ENCODE data around the gene REST. TPM values are rescaled to one million over a fixed set of nuclear protein-coding genes. Genes with fewer than 3 reads are reported as not detected.
A peak's percentile ranks its signal among the peaks of the same experiment; 100 is the strongest.
"Not testable (repeated sequence)": the region's sequence is repeated elsewhere in the genome, so short reads cannot be mapped to it uniquely, and the experiment has no call there.

REST gene
- polyA plus RNA-seq, 3 donors: 6.3 to 71.2 (median 44.2) TPM

GRCh38 chr4:56931924-56932323 lies 24.2 kb downstream of the REST start:
- Mint-ChIP-seq H3K36me3 (peaks cover 45 to 58% of the 10 kb centered on the region in 2 donors), H3K4me3 (no peak overlapping the region), H3K27me3 (ENCODE audit: low read depth in 3 of 3) (no peaks in the 10 kb centered on the region), H3K9me3 (no peaks in the 10 kb centered on the region), H3K4me1 (no peaks in the 10 kb centered on the region), H3K27ac (peak overlapping the region in 1 of 7 donors; percentile 17)
- no peaks in the 10 kb centered on the region for H3K27me3 ChIP-seq (ENCODE audit: control insufficient read depth in 2 of 2, insufficient read depth in 2 of 2, low read length in 2 of 2)
- peaks cover 38 to 85% of the 10 kb centered on the region in 2 donors for H3K36me3 ChIP-seq (replicated peaks in 1 of 2; ENCODE audit: control insufficient read depth in 1 of 2, insufficient read depth in 2 of 2, low read length in 2 of 2)
- DNase-seq: no peak
- H4K20me1 ChIP-seq (ENCODE audit: insufficient read depth, low read length): no peaks in the 10 kb centered on the region
- no peak for TF ChIP-seq CTCF (IDR thresholded peaks at IDR 0.05)
- no peaks in the 10 kb centered on the region for H3K4me1 ChIP-seq (ENCODE audit: control insufficient read depth in 1 of 2, insufficient read depth in 2 of 2, low read length in 2 of 2)
- peak overlapping the region in 1 of 2 donors; percentile 29 for H3K27ac ChIP-seq (ENCODE audit: low read depth in 1 of 2, low read length in 2 of 2)
- peaks cover 4% of the 10 kb centered on the region for H3K79me2 ChIP-seq (ENCODE audit: insufficient read depth, low read length)
- H2AFZ ChIP-seq (ENCODE audit: insufficient read depth, low read depth, low read length, poor library complexity, severe bottlenecking): no peak overlapping the region
- intact Hi-C loops (cut with micrococcal nuclease): no loop called here
- no peaks in the 10 kb centered on the region for H3K9me3 ChIP-seq (replicated peaks in 1 of 2; ENCODE audit: control insufficient read depth in 1 of 2, insufficient read depth in 1 of 2, low read length in 2 of 2)
- H3K4me2 ChIP-seq (replicated peaks; ENCODE audit: extremely low read depth, low read length, poor library complexity, severe bottlenecking): no peak overlapping the region
- H3K4me3 ChIP-seq (replicated peaks in 1 of 3; ENCODE audit: low read depth in 2 of 3, low read length in 3 of 3): no peak overlapping the region
- WGBS (ENCODE audit: insufficient coverage): 100% methylated on average over 3 of the region's 4 CpGs
- no peak overlapping the region for H3K9ac ChIP-seq (ENCODE audit: insufficient read depth, low read length, poor library complexity, severe bottlenecking)

- Mint-ChIP-seq H3K4me1 (no peaks in the 10 kb centered on the region), H3K4me3 (no peak overlapping the region)
- H3K4me2 ChIP-seq (replicated peaks; ENCODE audit: extremely low read depth, low read length, poor library complexity, severe bottlenecking): no peak overlapping the region
Measured at GRCh38 chr4:56937262-56937661, 29.6 kb downstream of the REST start.

GRCh38 chr4:56939826-56940225 lies 32.1 kb downstream of the REST start:
- H4K20me1 ChIP-seq (ENCODE audit: insufficient read depth, low read length); H3K4me1 Mint-ChIP-seq; H3K4me3 ChIP-seq (replicated peaks in 1 of 3; ENCODE audit: low read depth in 2 of 3, low read length in 3 of 3); H3K27me3 Mint-ChIP-seq (ENCODE audit: low read depth in 3 of 3); H2AFZ ChIP-seq (ENCODE audit: insufficient read depth, low read depth, low read length, poor library complexity, severe bottlenecking); H3K27me3 ChIP-seq (ENCODE audit: control insufficient read depth in 2 of 2, insufficient read depth in 2 of 2, low read length in 2 of 2); H3K27ac Mint-ChIP-seq; intact Hi-C loops (cut with micrococcal nuclease); H3K4me1 ChIP-seq (ENCODE audit: control insufficient read depth in 1 of 2, insufficient read depth in 2 of 2, low read length in 2 of 2); H3K79me2 ChIP-seq (ENCODE audit: insufficient read depth, low read length); DNase-seq; H3K27ac ChIP-seq (ENCODE audit: low read depth in 1 of 2, low read length in 2 of 2); H3K9ac ChIP-seq (ENCODE audit: insufficient read depth, low read length, poor library complexity, severe bottlenecking); H3K4me2 ChIP-seq (replicated peaks; ENCODE audit: extremely low read depth, low read length, poor library complexity, severe bottlenecking); H3K4me3 Mint-ChIP-seq; H3K9me3 Mint-ChIP-seq; H3K9me3 ChIP-seq (replicated peaks in 1 of 2; ENCODE audit: control insufficient read depth in 1 of 2, insufficient read depth in 1 of 2, low read length in 2 of 2): not testable (repeated sequence)
- peaks cover 19 to 38% of the 10 kb centered on the region in 2 donors for H3K36me3 Mint-ChIP-seq
- H3K36me3 ChIP-seq (replicated peaks in 1 of 2; ENCODE audit: control insufficient read depth in 1 of 2, insufficient read depth in 2 of 2, low read length in 2 of 2): peaks cover 4 to 40% of the 10 kb centered on the region in 2 donors
- WGBS (ENCODE audit: insufficient coverage): 98% methylated on average over 10 of the region's 14 CpGs

More at GRCh38 chr4:56937262-56937661, 29.6 kb downstream of the REST start:
- peaks cover 0 to 2% (median 0%) of the 10 kb centered on the region in 7 donors for H3K9me3 Mint-ChIP-seq
- no peak for DNase-seq
- Histone ChIP-seq H2AFZ (ENCODE audit: insufficient read depth, low read depth, low read length, poor library complexity, severe bottlenecking) (no peak overlapping the region), H3K4me3 (replicated peaks in 1 of 3; ENCODE audit: low read depth in 2 of 3, low read length in 3 of 3) (no peak overlapping the region), H3K4me1 (ENCODE audit: control insufficient read depth in 1 of 2, insufficient read depth in 2 of 2, low read length in 2 of 2) (no peaks in the 10 kb centered on the region), H4K20me1 (ENCODE audit: insufficient read depth, low read length) (no peaks in the 10 kb centered on the region), H3K9ac (ENCODE audit: insufficient read depth, low read length, poor library complexity, severe bottlenecking) (no peak overlapping the region), H3K36me3 (replicated peaks in 1 of 2; ENCODE audit: control insufficient read depth in 1 of 2, insufficient read depth in 2 of 2, low read length in 2 of 2) (peaks cover 4 to 59% of the 10 kb centered on the region in 2 donors), H3K9me3 (replicated peaks in 1 of 2; ENCODE audit: control insufficient read depth in 1 of 2, insufficient read depth in 1 of 2, low read length in 2 of 2) (no peaks in the 10 kb centered on the region), H3K27ac (ENCODE audit: low read depth in 1 of 2, low read length in 2 of 2) (no peak overlapping the region), H3K27me3 (ENCODE audit: control insufficient read depth in 2 of 2, insufficient read depth in 2 of 2, low read length in 2 of 2) (no peaks in the 10 kb centered on the region), H3K79me2 (ENCODE audit: insufficient read depth, low read length) (no peaks in the 10 kb centered on the region)
- no peak overlapping the region for H3K27ac Mint-ChIP-seq
- no peaks in the 10 kb centered on the region for H3K27me3 Mint-ChIP-seq (ENCODE audit: low read depth in 3 of 3)
- 84% methylated on average over 2 of the region's 6 CpGs for WGBS (ENCODE audit: insufficient coverage)
- peaks cover 29 to 47% of the 10 kb centered on the region in 2 donors for H3K36me3 Mint-ChIP-seq
- intact Hi-C loops (cut with micrococcal nuclease): no loop called here
- no peak for TF ChIP-seq CTCF (IDR thresholded peaks at IDR 0.05)
